ENCODE measurements around the gene CTLA4. TPM values are rescaled to one million over a fixed set of nuclear protein-coding genes. Genes with fewer than 3 reads are reported as not detected.

The CTLA4 gene
- total RNA-seq, 2 experiments from 2014 or later: 20.8 to 66.6 TPM

GRCh38 chr2:203882551-203882950, 15.0 kb downstream of the CTLA4 start:
- H3K4me3 Mint-ChIP-seq: no peak overlapping the region
- no peak overlapping the region for H3K27ac Mint-ChIP-seq
- peaks cover 31% of the 10 kb centered on the region for H3K4me1 Mint-ChIP-seq
- DNase-seq (no peak), ATAC-seq (no peak)
- no peaks in the 10 kb centered on the region for H3K27me3 Mint-ChIP-seq
- H3K36me3 Mint-ChIP-seq: peaks cover 4% of the 10 kb centered on the region
- CTCF ChIA-PET: interaction anchor here (1.2 kb wide), 1 partner anchor 9 kb away, joined by 4 read pairs; no protein-coding TSS in a partner anchor
- peaks cover 2% of the 10 kb centered on the region for H3K9me3 Mint-ChIP-seq (ENCODE audit: low read depth)

- peak; percentile 72 for ATAC-seq
- no peaks in the 10 kb centered on the region for H3K27me3 Mint-ChIP-seq
- peak overlapping the region; percentile 80 for H3K27ac Mint-ChIP-seq
- CTCF ChIA-PET: interaction anchor here (0.9 to 2.4 kb wide), 7 partner anchors 9 to 71 kb away, joined by 3 to 24 read pairs (median 4); partner anchors contain the start of gene CTLA4
- peaks cover 2% of the 10 kb centered on the region for H3K9me3 Mint-ChIP-seq (ENCODE audit: low read depth)
- peaks cover 12% of the 10 kb centered on the region for H3K36me3 Mint-ChIP-seq
- no peak overlapping the region for H3K4me3 Mint-ChIP-seq
- DNase-seq: peak; percentile 74
- peaks cover 58% of the 10 kb centered on the region for H3K4me1 Mint-ChIP-seq
These were observed 19.1 kb downstream of the CTLA4 start for GRCh38 chr2:203886661-203887151.

GRCh38 chr2:203887677-203888076, 20.1 kb downstream of the CTLA4 start:
- no peak overlapping the region for H3K4me3 Mint-ChIP-seq
- no peaks in the 10 kb centered on the region for H3K9me3 Mint-ChIP-seq (ENCODE audit: low read depth)
- CTCF ChIA-PET: interaction anchor here (1.1 to 2.4 kb wide), 5 partner anchors 10 to 72 kb away, joined by 4 to 24 read pairs (median 6); partner anchors contain the start of gene CTLA4
- no peaks in the 10 kb centered on the region for H3K27me3 Mint-ChIP-seq
- DNase-seq (no peak), ATAC-seq (no peak)
- H3K36me3 Mint-ChIP-seq: peaks cover 15% of the 10 kb centered on the region
- H3K4me1 Mint-ChIP-seq: peaks cover 65% of the 10 kb centered on the region
- H3K27ac Mint-ChIP-seq: peak overlapping the region; percentile 42

- ATAC-seq (no peak), DNase-seq (no peak)
- H3K27me3 Mint-ChIP-seq: no peaks in the 10 kb centered on the region
- CTCF ChIA-PET: interaction anchor here (0.9 to 2.0 kb wide), 4 partner anchors 10 to 35 kb away, joined by 3 to 6 read pairs (median 4); partner anchors contain the start of gene CTLA4
- H3K27ac Mint-ChIP-seq: no peak overlapping the region
- H3K9me3 Mint-ChIP-seq (ENCODE audit: low read depth): no peaks in the 10 kb centered on the region
- no peak overlapping the region for H3K4me3 Mint-ChIP-seq
- H3K4me1 Mint-ChIP-seq: peaks cover 80% of the 10 kb centered on the region
- peaks cover 13% of the 10 kb centered on the region for H3K36me3 Mint-ChIP-seq
These were observed 22.0 kb downstream of the CTLA4 start for GRCh38 chr2:203889542-203889941.

GRCh38 chr2:203889944-203890343, 22.4 kb downstream of the CTLA4 start:
- Mint-ChIP-seq H3K9me3 (ENCODE audit: low read depth) (no peaks in the 10 kb centered on the region), H3K36me3 (peaks cover 13% of the 10 kb centered on the region), H3K27me3 (no peaks in the 10 kb centered on the region), H3K4me3 (no peak overlapping the region), H3K27ac (no peak overlapping the region), H3K4me1 (peaks cover 83% of the 10 kb centered on the region)
- no peak for DNase-seq
- ATAC-seq: no peak
- CTCF ChIA-PET: interaction anchor here (0.9 to 2.0 kb wide), 4 partner anchors 11 to 36 kb away, joined by 3 to 6 read pairs (median 4); partner anchors contain the start of gene CTLA4

- ATAC-seq (no peak), DNase-seq (no peak)
- H3K9me3 Mint-ChIP-seq (ENCODE audit: low read depth): no peaks in the 10 kb centered on the region
- peaks cover 15% of the 10 kb centered on the region for H3K36me3 Mint-ChIP-seq
- no peaks in the 10 kb centered on the region for H3K27me3 Mint-ChIP-seq
- H3K4me1 Mint-ChIP-seq: peaks cover 81% of the 10 kb centered on the region
- H3K4me3 Mint-ChIP-seq: no peak overlapping the region
- peak overlapping the region; percentile 60 for H3K27ac Mint-ChIP-seq
- CTCF ChIA-PET: interaction anchor here (1.2 to 2.0 kb wide), 6 partner anchors 12 to 23 kb away, joined by 3 to 6 read pairs (median 4); partner anchors contain the start of gene CTLA4
These were observed 23.2 kb downstream of the CTLA4 start for GRCh38 chr2:203890733-203891132.

GRCh38 chr2:203891474-203891873, 23.9 kb downstream of the CTLA4 start:
- no peak overlapping the region for H3K4me3 Mint-ChIP-seq
- H3K4me1 Mint-ChIP-seq: peaks cover 77% of the 10 kb centered on the region
- peak overlapping the region; percentile 60 for H3K27ac Mint-ChIP-seq
- ATAC-seq (peak; percentile 76), DNase-seq (peak; percentile 80)
- CTCF ChIA-PET: interaction anchor here (1.2 to 1.4 kb wide), 3 partner anchors 12 to 22 kb away, joined by 3 to 6 read pairs (median 4); no protein-coding TSS in a partner anchor
- peaks cover 17% of the 10 kb centered on the region for H3K36me3 Mint-ChIP-seq
- H3K9me3 Mint-ChIP-seq (ENCODE audit: low read depth): no peaks in the 10 kb centered on the region
- no peaks in the 10 kb centered on the region for H3K27me3 Mint-ChIP-seq

GRCh38 chr2:203892207-203892606, 24.6 kb downstream of the CTLA4 start:
- H3K27me3 Mint-ChIP-seq: no peaks in the 10 kb centered on the region
- CTCF ChIA-PET: interaction anchor here (1.4 kb wide), 1 partner anchor 17 kb away, joined by 6 read pairs; no protein-coding TSS in a partner anchor
- DNase-seq (no peak), ATAC-seq (no peak)
- no peaks in the 10 kb centered on the region for H3K9me3 Mint-ChIP-seq (ENCODE audit: low read depth)
- peak overlapping the region; percentile 33 for H3K27ac Mint-ChIP-seq
- peaks cover 75% of the 10 kb centered on the region for H3K4me1 Mint-ChIP-seq
- H3K36me3 Mint-ChIP-seq: peaks cover 17% of the 10 kb centered on the region
- no peak overlapping the region for H3K4me3 Mint-ChIP-seq

GRCh38 chr2:203893401-203893800, 25.8 kb downstream of the CTLA4 start:
- H3K4me3 Mint-ChIP-seq: no peak overlapping the region
- CTCF ChIA-PET: interaction anchor here (0.7 to 1.6 kb wide), 3 partner anchors 16 to 25 kb away, joined by 3 to 6 read pairs (median 5); partner anchors contain the start of gene CTLA4

GRCh38 chr2:203893840-203894239, 26.3 kb downstream of the CTLA4 start:
- peaks cover 16% of the 10 kb centered on the region for H3K36me3 Mint-ChIP-seq
- H3K9me3 Mint-ChIP-seq (ENCODE audit: low read depth): no peaks in the 10 kb centered on the region
- H3K27ac Mint-ChIP-seq: peak overlapping the region; percentile 64
- no peak overlapping the region for H3K4me3 Mint-ChIP-seq
- DNase-seq: no peak
- CTCF ChIA-PET: interaction anchor here (0.7 to 1.6 kb wide), 3 partner anchors 16 to 26 kb away, joined by 3 to 6 read pairs (median 5); partner anchors contain the start of gene CTLA4
- H3K27me3 Mint-ChIP-seq: no peaks in the 10 kb centered on the region
- H3K4me1 Mint-ChIP-seq: peaks cover 75% of the 10 kb centered on the region
- no peak for ATAC-seq

More at GRCh38 chr2:203893401-203893800, 25.8 kb downstream of the CTLA4 start:
- peak overlapping the region; percentile 61 for H3K27ac Mint-ChIP-seq
- no peaks in the 10 kb centered on the region for H3K9me3 Mint-ChIP-seq (ENCODE audit: low read depth)
- H3K36me3 Mint-ChIP-seq: peaks cover 17% of the 10 kb centered on the region
- H3K4me1 Mint-ChIP-seq: peaks cover 75% of the 10 kb centered on the region
- H3K27me3 Mint-ChIP-seq: no peaks in the 10 kb centered on the region
- DNase-seq (no peak), ATAC-seq (no peak)

GRCh38 chr2:203894262-203894661, 26.7 kb downstream of the CTLA4 start:
- ATAC-seq (peak; percentile 70), DNase-seq (no peak)
- CTCF ChIA-PET: interaction anchor here (1.3 to 1.6 kb wide), 3 partner anchors 9 to 26 kb away, joined by 3 to 5 read pairs (median 3); partner anchors contain the start of gene CTLA4
- peak overlapping the region; percentile 64 for H3K27ac Mint-ChIP-seq
- H3K27me3 Mint-ChIP-seq: no peaks in the 10 kb centered on the region
- peaks cover 14% of the 10 kb centered on the region for H3K36me3 Mint-ChIP-seq
- no peak overlapping the region for H3K4me3 Mint-ChIP-seq
- H3K4me1 Mint-ChIP-seq: peaks cover 74% of the 10 kb centered on the region
- no peaks in the 10 kb centered on the region for H3K9me3 Mint-ChIP-seq (ENCODE audit: low read depth)

GRCh38 chr2:203897544-203897943, 30.0 kb downstream of the CTLA4 start:
- peaks cover 43% of the 10 kb centered on the region for H3K4me1 Mint-ChIP-seq
- peaks cover 13% of the 10 kb centered on the region for H3K9me3 Mint-ChIP-seq (ENCODE audit: low read depth)
- no peak overlapping the region for H3K4me3 Mint-ChIP-seq
- H3K27me3 Mint-ChIP-seq: no peaks in the 10 kb centered on the region
- H3K27ac Mint-ChIP-seq: no peak overlapping the region
- ATAC-seq (no peak), DNase-seq (no peak)
- peaks cover 25% of the 10 kb centered on the region for H3K36me3 Mint-ChIP-seq
- CTCF ChIA-PET: interaction anchor here (1.0 to 1.9 kb wide), 3 partner anchors 11 to 20 kb away, joined by 3 to 8 read pairs (median 7); no protein-coding TSS in a partner anchor

GRCh38 chr2:203898657-203899056, 31.1 kb downstream of the CTLA4 start:
- ATAC-seq: no peak
- no peak for DNase-seq
- H3K4me3 Mint-ChIP-seq: no peak overlapping the region
- CTCF ChIA-PET: interaction anchor here (1.7 to 1.9 kb wide), 2 partner anchors 12 kb away, joined by 7 to 8 read pairs; no protein-coding TSS in a partner anchor
- no peaks in the 10 kb centered on the region for H3K27me3 Mint-ChIP-seq
- no peak overlapping the region for H3K27ac Mint-ChIP-seq
- H3K36me3 Mint-ChIP-seq: peaks cover 28% of the 10 kb centered on the region
- peaks cover 37% of the 10 kb centered on the region for H3K4me1 Mint-ChIP-seq
- peaks cover 13% of the 10 kb centered on the region for H3K9me3 Mint-ChIP-seq (ENCODE audit: low read depth)
